GM12878 (cell line): ENCODE measurements around the gene SGIP1. TPM values are rescaled to one million over a fixed set of nuclear protein-coding genes. Genes with fewer than 3 reads are reported as not detected.

Experiments
- ATAC-seq: fragments of 200-7000 bp; cut with Tn5 transposase; 3 replicates; pipeline ENCODE4 v1.9.1; 2020; ENCODE audit warnings: mild to moderate bottlenecking, moderate library complexity
- BruUV-seq: library from RNA; stranded (reverse); fragments of 400-500 nt; replicated peaks from 2 replicates; lab custom pipeline; 2021; lab: Mats Ljungman, UMichigan
- CTCF ChIA-PET: fragments of 300-600 bp; sonication (Branson Sonifier 250); formaldehyde crosslinking; extraction: SDS; loops from one replicate; lab custom pipeline; 2021; ENCODE audit warnings: inconsistent platforms; lab: Yijun Ruan, JAX
- POLR2A ChIA-PET: fragments of 350-600 bp; formaldehyde crosslinking; extraction: SDS; loops from one replicate; lab custom pipeline; 2021; ENCODE audit warnings: inconsistent platforms; lab: Charles Lee
- RAD21 ChIA-PET: fragments of 300-600 bp; sonication (Branson Sonifier 250); formaldehyde crosslinking; loops from one replicate; lab custom pipeline; 2023; ENCODE audit warnings: antibody characterized with exemption; ENCODE audit not compliant: unreplicated experiment; lab: Charles Lee
- SMC1A ChIA-PET: fragments of 300-600 bp; sonication (Branson Sonifier 250); formaldehyde crosslinking; loops from one replicate; lab custom pipeline; 2023; ENCODE audit not compliant: unreplicated experiment, uncharacterized antibody; lab: Charles Lee
- DNase-seq: peaks from one replicate; pipeline ENCODE4 v3.0.0-alpha.2; 2011; ENCODE audit warnings: low read depth, low spot score
- FAIRE-seq: peaks from 3 replicates; lab custom pipeline; 2011; peaks lifted over from hg19 to GRCh38; lab: Jason Lieb, UNC
- H2AFZ ChIP-seq: 2 replicates; pipeline ENCODE4 v1.6.0; 2011; ENCODE audit warnings: low read depth, low read length, control low read depth; ENCODE audit not compliant: control insufficient read depth
- H3K27ac ChIP-seq: 2 replicates; pipeline ENCODE4 v1.5.1; 2011; ENCODE audit warnings: control low read depth; ENCODE audit not compliant: control insufficient read depth, insufficient read depth
- H3K27me3 ChIP-seq, 2 experiments: replicated peaks in 1 of 2; 2 replicates each; pipeline versions ENCODE4 v1.6.0 to v1.6.1; 2011; ENCODE audit warnings: low read length in 1 of 2; ENCODE audit not compliant: control insufficient read depth in 2 of 2, insufficient read depth in 2 of 2
- H3K36me3 ChIP-seq, 2 experiments: 2 replicates each; pipeline ENCODE4 v1.5.1; 2011; ENCODE audit warnings: low read length in 1 of 2; ENCODE audit not compliant: control insufficient read depth in 2 of 2, insufficient read depth in 2 of 2
- H3K4me1 ChIP-seq: 2 replicates; pipeline ENCODE4 v1.6.1; 2011; ENCODE audit warnings: mild to moderate bottlenecking, low read length, moderate library complexity, mixed read lengths; ENCODE audit not compliant: control insufficient read depth, insufficient read depth
- H3K4me2 ChIP-seq: 2 replicates; pipeline ENCODE4 v1.6.0; 2011; ENCODE audit warnings: control low read depth; ENCODE audit not compliant: control insufficient read depth, insufficient read depth
- H3K4me3 ChIP-seq: fragments of 200-600 bp; sonication (generic); 2 replicates; pipeline ENCODE4 v1.5.1; 2016
- H3K79me2 ChIP-seq: 2 replicates; pipeline ENCODE4 v1.6.0; 2011; ENCODE audit warnings: low read length; ENCODE audit not compliant: control insufficient read depth, insufficient read depth
- H3K9ac ChIP-seq: 2 replicates; pipeline ENCODE4 v1.8.0; 2011; ENCODE audit warnings: low read length, control low read depth, mixed read lengths; ENCODE audit not compliant: control insufficient read depth, insufficient read depth
- H3K9me3 ChIP-seq: replicated peaks from 3 replicates; pipeline ENCODE4 v1.5.1; 2011; ENCODE audit warnings: mild to moderate bottlenecking, low read length; ENCODE audit not compliant: control insufficient read depth, insufficient read depth
- H4K20me1 ChIP-seq: 2 replicates; pipeline ENCODE4 v1.6.0; 2011; ENCODE audit not compliant: control insufficient read depth, insufficient read depth
- EGR1 ChIP-seq, 2 experiments: IDR thresholded peaks; 1 replicate in 1 of 2; 2 replicates in 1 of 2; pipeline ENCODE4 v1.6.1; 2011 to 2012; ENCODE audit warnings: low read depth in 2 of 2, low read length in 2 of 2, borderline replicate concordance in 1 of 2, mild to moderate bottlenecking in 1 of 2, moderate library complexity in 1 of 2
- ESRRA ChIP-seq: IDR thresholded peaks from 2 replicates; pipeline ENCODE4 v1.6.1; 2012; ENCODE audit warnings: mild to moderate bottlenecking, low read length, improper control_type of control experiment
- FOXK2 ChIP-seq: fragments of 450-650 bp; IDR thresholded peaks from 2 replicates; pipeline ENCODE4 v1.6.1; 2017; ENCODE audit warnings: mild to moderate bottlenecking, moderate library complexity
- GABPA ChIP-seq: IDR thresholded peaks from 2 replicates; pipeline ENCODE4 v1.6.1; 2014; ENCODE audit warnings: antibody characterized with exemption, low read depth, mild to moderate bottlenecking, inconsistent platforms
- KLF5 ChIP-seq: fragments of 450-650 bp; IDR thresholded peaks from 2 replicates; pipeline ENCODE4 v1.6.1; 2014; ENCODE audit warnings: mild to moderate bottlenecking; ENCODE audit not compliant: partially characterized antibody
- MTA2 ChIP-seq: fragments of 450-650 bp; IDR thresholded peaks from 2 replicates; pipeline ENCODE4 v1.6.1; 2016; ENCODE audit warnings: low read depth, mild to moderate bottlenecking, moderate library complexity
- MXI1 ChIP-seq: fragments of 150-350 bp; IDR thresholded peaks from 2 replicates; pipeline ENCODE4 v1.6.1; 2011; ENCODE audit warnings: low read depth, mild to moderate bottlenecking, inconsistent platforms, low read length, improper control_type of control experiment
- NFIC ChIP-seq: IDR thresholded peaks from 2 replicates; pipeline ENCODE4 v1.6.1; 2012; ENCODE audit warnings: low read depth, mild to moderate bottlenecking, inconsistent platforms, low read length, moderate library complexity
- PAX8 ChIP-seq: fragments of 450-650 bp; IDR thresholded peaks from 2 replicates; pipeline ENCODE4 v1.6.1; 2017; ENCODE audit warnings: mild to moderate bottlenecking, moderate library complexity
- SMAD5 ChIP-seq: IDR thresholded peaks from 2 replicates; pipeline ENCODE4 v1.6.1; 2016; ENCODE audit warnings: antibody characterized with exemption, low read depth
- SREBF2 ChIP-seq: IDR thresholded peaks from 2 replicates; pipeline ENCODE4 v1.6.1; 2012; ENCODE audit warnings: mild to moderate bottlenecking, low read length
- TCF12 ChIP-seq: IDR thresholded peaks from 2 replicates; pipeline ENCODE4 v1.6.1; 2011; ENCODE audit warnings: low read depth, mild to moderate bottlenecking, low read length
- WRNIP1 ChIP-seq: IDR thresholded peaks from 2 replicates; pipeline ENCODE4 v1.6.1; 2011; ENCODE audit warnings: low read depth, low read length, improper control_type of control experiment, borderline replicate concordance
- in situ Hi-C: fragments of 300-500 bp; cut with MboI; formaldehyde crosslinking; loops from 9 replicates; pipeline ENCODE4 v1.14.3; 2018; ENCODE audit warnings: mixed read lengths
- intact Hi-C: fragments of 100-400 bp; cut with micrococcal nuclease; formaldehyde crosslinking; loops from one replicate; pipeline ENCODE4 v1.14.2; 2022; ENCODE audit not compliant: unreplicated experiment
- polyA plus RNA-seq, 11 experiments: library from polyadenylated mRNA; depleted of rRNA in 4 of 11; unstranded in 6 of 11; stranded (reverse) in 5 of 11; fragments of >200 nt; fragmentation: Nextera tagmentation in 4 of 11; fragmentation: Illumina TruSeq in 1 of 11; extraction: Ambion mirVana in 4 of 11; extraction: Trizol in 1 of 11; gene quantifications; 1 replicate in 1 of 11; 2 replicates in 10 of 11; pipeline versions ENCODE4 v1.2.1 to v1.2.3, GENCODE V29; 2011 to 2016; ENCODE audit warnings: inconsistent platforms in 2 of 11, missing spikeins in 2 of 11, low read depth in 1 of 11
- total RNA-seq, 4 experiments: library from RNA; depleted of rRNA in 3 of 4; stranded (reverse); fragments of >200 nt in 3 of 4; fragmentation: Illumina TruSeq in 1 of 4; extraction: Trizol in 1 of 4; gene quantifications; 2 replicates each; pipeline versions ENCODE4 v1.2.1 to v1.2.3, GENCODE V29; 2013 to 2021
- TF ChIP-seq, protein P1 (sequence below): IDR thresholded peaks from 2 replicates; pipeline ENCODE4 v1.6.1; 2012; ENCODE audit warnings: low read length, inconsistent platforms
- TF ChIP-seq, protein P2 (sequence below): IDR thresholded peaks from 2 replicates; pipeline ENCODE4 v1.6.1; 2012; ENCODE audit warnings: low read depth, low read length, improper control_type of control experiment
- TF ChIP-seq, protein P3 (sequence below): fragments of 450-650 bp; IDR thresholded peaks from 2 replicates; pipeline ENCODE4 v1.6.1; 2017; ENCODE audit warnings: mild to moderate bottlenecking
- TF ChIP-seq, protein P4 (sequence below): fragments of 450-650 bp; IDR thresholded peaks from 2 replicates; pipeline ENCODE4 v1.6.1; 2018; ENCODE audit warnings: borderline replicate concordance, mild to moderate bottlenecking; ENCODE audit not compliant: partially characterized antibody

The SGIP1 gene
- total and polyA plus RNA-seq, 10 of the 15 experiments (the other 5 are each of a cell fraction or from before 2014, with no cell fraction given) = 0.15 TPM; not detected in 9

DNA sequence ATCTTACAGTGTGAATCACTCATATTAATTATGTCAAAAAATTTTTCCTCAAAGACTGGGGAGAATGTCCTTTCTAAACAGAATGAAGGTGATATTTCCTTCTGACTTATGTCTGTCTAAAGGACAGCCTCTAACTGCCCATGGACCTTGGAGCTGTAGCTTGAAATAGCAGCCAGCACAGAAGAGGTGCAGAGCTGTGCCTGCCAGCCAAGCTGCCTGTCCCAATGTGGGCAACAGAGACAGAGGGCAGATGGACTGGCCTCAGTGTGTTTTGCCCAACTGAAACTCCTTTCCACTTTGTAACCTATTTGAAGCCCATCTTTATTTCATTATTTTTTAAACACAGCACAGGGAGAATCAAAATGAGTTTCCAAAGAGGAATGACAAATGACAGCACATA, 120.7 kb downstream of the SGIP1 start:
- TF ChIP-seq, protein P1, sequence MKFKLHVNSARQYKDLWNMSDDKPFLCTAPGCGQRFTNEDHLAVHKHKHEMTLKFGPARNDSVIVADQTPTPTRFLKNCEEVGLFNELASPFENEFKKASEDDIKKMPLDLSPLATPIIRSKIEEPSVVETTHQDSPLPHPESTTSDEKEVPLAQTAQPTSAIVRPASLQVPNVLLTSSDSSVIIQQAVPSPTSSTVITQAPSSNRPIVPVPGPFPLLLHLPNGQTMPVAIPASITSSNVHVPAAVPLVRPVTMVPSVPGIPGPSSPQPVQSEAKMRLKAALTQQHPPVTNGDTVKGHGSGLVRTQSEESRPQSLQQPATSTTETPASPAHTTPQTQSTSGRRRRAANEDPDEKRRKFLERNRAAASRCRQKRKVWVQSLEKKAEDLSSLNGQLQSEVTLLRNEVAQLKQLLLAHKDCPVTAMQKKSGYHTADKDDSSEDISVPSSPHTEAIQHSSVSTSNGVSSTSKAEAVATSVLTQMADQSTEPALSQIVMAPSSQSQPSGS = no peak
- TF ChIP-seq TCF12 (no peak), MTA2 (no peak), PAX8 (no peak), FOXK2 (no peak), EGR1 (IDR thresholded peaks at IDR 0.05; ENCODE audit: borderline replicate concordance in 1 of 2, low read depth in 2 of 2, low read length in 2 of 2) (no peak), SREBF2 (no peak), NFIC (no peak), KLF5 (no peak), ESRRA (no peak), MXI1 (no peak), SMAD5 (no peak), WRNIP1 (no peak), GABPA (no peak)
- TF ChIP-seq, protein P2, sequence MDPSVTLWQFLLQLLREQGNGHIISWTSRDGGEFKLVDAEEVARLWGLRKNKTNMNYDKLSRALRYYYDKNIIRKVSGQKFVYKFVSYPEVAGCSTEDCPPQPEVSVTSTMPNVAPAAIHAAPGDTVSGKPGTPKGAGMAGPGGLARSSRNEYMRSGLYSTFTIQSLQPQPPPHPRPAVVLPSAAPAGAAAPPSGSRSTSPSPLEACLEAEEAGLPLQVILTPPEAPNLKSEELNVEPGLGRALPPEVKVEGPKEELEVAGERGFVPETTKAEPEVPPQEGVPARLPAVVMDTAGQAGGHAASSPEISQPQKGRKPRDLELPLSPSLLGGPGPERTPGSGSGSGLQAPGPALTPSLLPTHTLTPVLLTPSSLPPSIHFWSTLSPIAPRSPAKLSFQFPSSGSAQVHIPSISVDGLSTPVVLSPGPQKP = no peak
- TF ChIP-seq, protein P3, sequence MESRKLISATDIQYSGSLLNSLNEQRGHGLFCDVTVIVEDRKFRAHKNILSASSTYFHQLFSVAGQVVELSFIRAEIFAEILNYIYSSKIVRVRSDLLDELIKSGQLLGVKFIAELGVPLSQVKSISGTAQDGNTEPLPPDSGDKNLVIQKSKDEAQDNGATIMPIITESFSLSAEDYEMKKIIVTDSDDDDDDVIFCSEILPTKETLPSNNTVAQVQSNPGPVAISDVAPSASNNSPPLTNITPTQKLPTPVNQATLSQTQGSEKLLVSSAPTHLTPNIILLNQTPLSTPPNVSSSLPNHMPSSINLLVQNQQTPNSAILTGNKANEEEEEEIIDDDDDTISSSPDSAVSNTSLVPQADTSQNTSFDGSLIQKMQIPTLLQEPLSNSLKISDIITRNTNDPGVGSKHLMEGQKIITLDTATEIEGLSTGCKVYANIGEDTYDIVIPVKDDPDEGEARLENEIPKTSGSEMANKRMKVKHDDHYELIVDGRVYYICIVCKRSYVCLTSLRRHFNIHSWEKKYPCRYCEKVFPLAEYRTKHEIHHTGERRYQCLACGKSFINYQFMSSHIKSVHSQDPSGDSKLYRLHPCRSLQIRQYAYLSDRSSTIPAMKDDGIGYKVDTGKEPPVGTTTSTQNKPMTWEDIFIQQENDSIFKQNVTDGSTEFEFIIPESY = no peak
- TF ChIP-seq, protein P4, sequence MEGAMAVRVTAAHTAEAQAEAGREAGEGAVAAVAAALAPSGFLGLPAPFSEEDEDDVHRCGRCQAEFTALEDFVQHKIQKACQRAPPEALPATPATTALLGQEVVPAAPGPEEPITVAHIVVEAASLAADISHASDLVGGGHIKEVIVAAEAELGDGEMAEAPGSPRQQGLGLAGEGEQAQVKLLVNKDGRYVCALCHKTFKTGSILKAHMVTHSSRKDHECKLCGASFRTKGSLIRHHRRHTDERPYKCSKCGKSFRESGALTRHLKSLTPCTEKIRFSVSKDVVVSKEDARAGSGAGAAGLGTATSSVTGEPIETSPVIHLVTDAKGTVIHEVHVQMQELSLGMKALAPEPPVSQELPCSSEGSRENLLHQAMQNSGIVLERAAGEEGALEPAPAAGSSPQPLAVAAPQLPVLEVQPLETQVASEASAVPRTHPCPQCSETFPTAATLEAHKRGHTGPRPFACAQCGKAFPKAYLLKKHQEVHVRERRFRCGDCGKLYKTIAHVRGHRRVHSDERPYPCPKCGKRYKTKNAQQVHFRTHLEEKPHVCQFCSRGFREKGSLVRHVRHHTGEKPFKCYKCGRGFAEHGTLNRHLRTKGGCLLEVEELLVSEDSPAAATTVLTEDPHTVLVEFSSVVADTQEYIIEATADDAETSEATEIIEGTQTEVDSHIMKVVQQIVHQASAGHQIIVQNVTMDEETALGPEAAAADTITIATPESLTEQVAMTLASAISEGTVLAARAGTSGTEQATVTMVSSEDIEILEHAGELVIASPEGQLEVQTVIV = no peak
- TF ChIP-seq, all 136 proteins: peak for 0
- POLR2A ChIA-PET = no interaction called here
- Histone ChIP-seq H3K4me3 (no peak overlapping the region), H3K4me2 (no peak overlapping the region), H2AFZ (no peak overlapping the region), H4K20me1 (no peaks in the 10 kb centered on the region), H3K36me3 (no peaks in the 10 kb centered on the region), H3K9ac (no peak overlapping the region), H3K27me3 (no peaks in the 10 kb centered on the region; a peak in 1 of 4 replicates), H3K79me2 (no peaks in the 10 kb centered on the region), H3K4me1 (no peaks in the 10 kb centered on the region; the same call in 1 of the 2 replicates), H3K27ac (no peak overlapping the region), H3K9me3 (no peaks in the 10 kb centered on the region)
- BruUV-seq = no TSS peak
- DNase-seq (no peak), FAIRE-seq (no peak), ATAC-seq (no peak)
- RAD21 ChIA-PET = no interaction called here
- in situ Hi-C loops = no loop called here
- intact Hi-C loops = no loop called here
- SMC1A ChIA-PET = no interaction called here
- CTCF ChIA-PET = no interaction called here
